GM19351 (cell line): ENCODE results near the gene CAB39L.
"Not testable (repeated sequence)": the region's sequence is repeated elsewhere in the genome, so short reads cannot be mapped to it uniquely, and the experiment has no call there.

Source experiments
- ATAC-seq: cut with Tn5 transposase; IDR thresholded peaks from one replicate; pipeline ENCODE4 v1.9.1; 2021; ENCODE audit warnings: mild to moderate bottlenecking, moderate library complexity; ENCODE audit not compliant: unreplicated experiment

The CAB39L gene

DNA sequence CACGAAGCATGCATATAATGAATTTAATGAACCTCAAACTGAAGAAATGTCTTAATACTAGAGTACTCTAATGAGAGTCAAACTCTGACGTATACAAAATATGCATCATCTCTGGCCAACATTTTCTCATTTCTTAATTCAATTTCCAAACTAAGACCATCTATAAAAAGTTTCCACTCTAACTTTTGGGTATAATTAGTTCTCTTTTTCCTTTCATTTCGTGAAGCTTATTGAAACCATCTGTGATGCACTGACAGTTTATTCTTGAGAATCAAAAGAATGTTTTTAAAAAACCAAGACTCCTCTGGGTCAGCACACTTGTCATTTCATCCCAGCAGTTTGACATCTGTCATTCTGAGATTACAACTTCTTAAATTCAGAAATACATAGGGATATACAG, 90.0 kb downstream of the CAB39L start:
- ATAC-seq, result no peak

DNA sequence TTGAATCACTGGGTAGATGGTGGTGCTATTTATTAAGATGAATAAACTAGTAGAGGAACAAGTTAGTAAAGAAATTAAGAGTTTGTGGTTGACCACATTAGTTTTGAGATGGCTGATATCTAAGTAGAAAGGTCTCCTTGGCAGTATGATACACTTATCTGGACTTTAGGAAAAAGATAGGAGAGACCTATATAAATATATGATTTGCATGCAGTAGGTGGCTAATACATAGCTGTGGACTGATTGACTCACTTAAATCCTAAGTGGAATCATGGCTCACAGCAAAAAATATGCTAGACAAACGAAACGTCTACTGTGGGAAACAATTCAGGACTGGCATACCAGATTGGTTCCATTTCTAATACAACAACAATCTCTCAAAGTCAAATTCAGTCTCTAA, 92.0 kb downstream of the CAB39L start:
- no peak for ATAC-seq

DNA sequence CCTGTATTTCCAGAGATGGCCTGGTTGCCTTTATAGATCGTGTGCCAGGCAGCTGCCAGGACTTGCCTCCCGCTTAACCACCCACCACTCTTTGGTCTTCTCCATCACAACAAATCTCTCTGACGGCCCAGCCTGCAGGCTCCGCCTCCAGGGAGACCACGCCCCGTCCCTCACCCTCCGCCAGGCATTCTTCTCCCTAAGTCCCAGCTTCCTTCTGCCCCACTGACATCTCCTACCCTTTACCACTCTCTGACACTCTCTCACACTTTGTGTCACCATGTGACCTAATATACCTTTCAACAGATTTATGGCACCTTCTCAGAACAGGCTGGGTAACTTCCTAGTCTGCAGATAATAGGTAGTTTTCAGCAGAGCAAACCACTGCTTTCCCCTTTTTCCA, 95.1 kb downstream of the CAB39L start:
- no peak for ATAC-seq

DNA sequence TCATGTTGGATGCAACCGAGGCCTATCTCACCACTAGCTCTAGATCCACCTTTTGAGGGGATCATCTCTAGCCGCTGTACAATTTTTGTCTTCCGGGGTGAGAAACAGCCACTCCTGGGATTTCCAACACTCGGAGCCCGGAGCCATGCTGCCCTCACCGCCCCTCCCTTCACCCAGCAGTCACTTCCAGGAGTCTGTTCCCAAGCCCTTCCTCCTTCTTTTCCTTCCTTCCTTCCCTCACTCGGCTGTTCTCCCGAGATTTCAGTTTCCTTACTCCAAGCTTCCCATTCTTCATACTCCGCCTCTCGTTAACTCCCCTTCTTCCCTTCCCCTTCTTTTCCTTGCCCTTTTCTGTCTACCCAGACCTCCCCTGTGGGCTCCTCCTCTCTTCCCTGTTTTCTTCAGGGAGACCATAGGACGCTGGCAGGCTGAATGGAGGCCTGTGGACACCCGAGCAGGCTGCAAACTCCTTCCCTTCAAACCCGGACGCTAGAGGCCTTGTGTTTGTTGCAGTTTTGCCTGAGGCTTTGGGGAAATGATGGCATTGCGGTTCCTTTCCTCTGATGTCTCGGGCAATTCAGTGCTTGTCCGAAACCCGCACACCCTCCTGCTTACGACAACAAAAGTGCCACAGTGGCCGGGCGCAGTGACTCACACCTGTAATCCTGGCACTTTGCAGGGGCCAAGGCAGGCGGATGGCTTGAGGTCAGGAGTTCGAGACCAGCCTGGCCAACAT, 96.0 kb downstream of the CAB39L start:
- no peak for ATAC-seq

DNA sequence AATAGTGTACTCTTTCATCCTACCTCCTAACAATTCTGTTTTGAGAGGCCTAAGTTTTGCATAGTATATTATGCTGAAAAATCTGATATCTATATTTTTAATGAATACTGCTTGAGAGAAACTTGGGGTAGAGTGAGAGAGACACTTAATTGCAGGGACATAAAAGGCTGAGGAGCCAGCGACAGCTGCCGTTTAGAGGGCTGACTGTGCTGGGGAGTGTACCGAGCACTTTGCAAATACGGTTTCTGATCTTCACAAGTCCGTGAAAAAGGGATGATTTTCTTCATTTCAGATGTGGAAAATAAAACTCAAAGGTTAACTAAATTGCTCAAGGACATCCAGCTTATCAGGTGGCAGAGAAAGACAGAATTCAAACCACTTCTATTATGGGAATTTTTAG, 97.4 kb downstream of the CAB39L start:
- ATAC-seq, result no peak

DNA sequence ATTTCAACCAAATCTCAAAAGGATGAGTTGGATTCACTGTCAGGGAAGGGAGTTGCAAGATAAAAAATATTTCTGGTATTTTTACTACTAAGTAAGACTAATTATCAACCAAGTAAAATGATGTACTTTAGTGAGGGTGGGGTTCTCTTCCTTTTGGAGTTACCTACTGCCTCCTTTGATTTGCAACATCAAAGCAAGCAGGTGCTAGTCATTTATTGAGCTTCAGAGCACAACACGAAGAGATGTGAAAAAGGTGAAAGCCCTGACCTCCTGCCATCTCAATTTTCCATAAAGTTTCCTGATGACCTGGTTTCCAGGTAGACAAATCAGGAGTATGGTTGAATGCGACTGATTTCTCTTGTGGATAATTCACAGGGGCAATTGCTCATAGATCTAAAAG, 100.1 kb downstream of the CAB39L start:
- ATAC-seq, result no peak

DNA sequence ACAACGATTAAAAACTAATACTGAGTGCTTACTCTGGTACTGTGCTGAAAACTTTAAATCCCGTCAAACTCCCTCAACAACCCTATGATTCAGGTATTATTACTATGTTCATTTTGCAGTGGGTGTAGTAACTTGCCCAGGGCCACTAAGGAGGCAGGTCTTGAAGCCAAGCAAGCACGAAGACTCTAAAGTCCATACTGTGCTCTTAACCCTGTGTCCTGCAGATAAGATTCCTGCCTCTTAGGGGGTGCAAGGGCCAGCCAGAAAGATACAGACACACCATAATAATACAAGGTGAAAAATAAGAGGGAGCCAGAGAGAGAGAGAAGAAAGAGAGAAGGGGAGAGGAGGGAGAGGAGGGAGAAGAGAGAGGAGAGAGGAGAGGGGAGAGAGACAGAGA, 100.6 kb downstream of the CAB39L start:
- no peak for ATAC-seq

DNA sequence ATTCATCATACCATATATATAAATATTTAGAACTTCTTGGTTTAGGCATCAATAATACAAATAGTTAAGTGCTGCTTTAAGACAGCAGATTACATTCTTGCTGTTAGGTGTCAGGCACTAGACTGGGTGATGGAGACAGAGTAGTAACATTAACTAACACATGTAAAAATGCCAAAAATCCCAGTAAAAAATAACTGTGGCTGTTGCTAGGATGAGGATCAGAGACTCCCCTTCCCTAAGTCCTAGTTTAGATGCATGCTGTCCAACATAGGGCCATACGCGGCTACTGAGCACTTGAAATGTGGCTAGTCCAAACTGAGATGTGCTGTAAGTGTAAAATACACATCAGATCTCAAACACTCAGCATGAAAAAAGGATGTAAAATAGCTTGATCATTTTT, 101.4 kb downstream of the CAB39L start:
- no peak for ATAC-seq

DNA sequence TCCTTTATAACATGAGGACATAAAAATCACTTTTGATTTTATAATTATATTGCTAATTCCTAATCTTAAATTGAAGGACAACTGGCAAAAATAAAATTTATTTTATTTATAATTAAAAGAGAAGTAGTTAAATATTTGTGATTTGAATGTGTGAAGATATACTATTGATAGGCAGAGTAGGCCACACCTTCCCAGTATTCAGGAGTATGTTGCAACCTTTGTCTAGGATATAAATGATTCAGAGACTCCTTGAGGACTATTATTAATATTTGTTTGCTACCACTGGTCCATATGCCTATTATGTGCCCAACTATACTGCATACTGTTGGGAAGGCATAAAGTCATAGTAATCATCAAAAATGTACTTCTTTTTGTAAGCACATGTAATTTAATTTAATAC, 101.9 kb downstream of the CAB39L start:
- ATAC-seq, result no peak

DNA sequence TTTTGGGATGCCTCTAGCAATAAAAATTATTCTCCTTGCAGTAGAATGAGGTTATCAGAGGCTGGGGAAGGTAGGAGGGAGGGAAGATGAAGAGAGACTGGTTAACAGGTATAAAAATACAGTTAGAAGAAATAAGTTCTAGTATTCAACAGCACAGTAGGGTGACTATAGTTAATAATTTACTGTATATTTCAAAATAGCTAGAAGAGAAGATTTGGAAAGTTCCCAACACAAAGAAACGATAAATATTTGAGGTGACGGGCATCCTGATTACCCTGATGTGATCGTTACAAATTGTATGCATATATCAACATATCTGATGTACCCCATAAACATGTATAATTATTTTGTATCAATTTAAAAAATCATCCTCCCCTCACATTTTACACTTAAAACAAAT, 102.3 kb downstream of the CAB39L start:
- no peak for ATAC-seq

DNA sequence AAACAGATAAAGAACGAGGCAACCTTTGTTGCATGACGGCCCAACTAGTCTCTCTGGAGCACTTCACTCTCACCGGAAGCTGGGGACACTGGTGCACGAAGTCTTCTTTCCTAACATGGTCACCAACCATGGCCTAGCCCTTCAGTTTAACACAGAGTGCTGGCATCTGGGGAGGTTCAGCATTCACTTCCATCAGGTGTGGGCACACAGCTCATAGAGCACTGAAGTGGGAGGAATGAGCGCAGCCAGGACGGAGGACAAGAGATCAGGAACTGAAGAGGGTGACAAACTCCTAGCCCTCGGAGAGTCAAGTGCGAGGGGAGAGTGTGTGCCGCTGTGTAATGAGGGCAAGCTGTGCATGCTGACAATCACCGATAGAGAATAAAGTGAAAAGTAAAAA, 103.7 kb downstream of the CAB39L start:
- no peak for ATAC-seq

DNA sequence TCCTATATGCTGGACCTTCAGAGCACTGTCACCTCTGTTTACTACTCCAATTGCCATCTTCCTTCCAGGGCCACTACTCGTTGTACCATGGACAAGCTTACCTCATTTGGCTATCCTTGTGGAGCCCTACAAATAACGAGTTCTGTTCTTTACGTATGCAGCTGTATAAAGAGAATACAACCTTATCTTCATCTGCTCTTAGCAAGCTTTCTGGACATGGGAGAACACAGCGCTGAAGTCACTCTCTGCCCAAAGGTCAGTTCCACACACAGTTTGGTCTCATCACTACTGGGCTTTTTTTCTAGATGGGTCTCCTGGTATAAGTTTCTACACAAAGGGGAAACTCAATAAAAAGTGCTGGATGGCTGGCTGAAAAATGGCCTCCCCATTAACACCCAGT, 107.2 kb downstream of the CAB39L start:
- no peak for ATAC-seq

DNA sequence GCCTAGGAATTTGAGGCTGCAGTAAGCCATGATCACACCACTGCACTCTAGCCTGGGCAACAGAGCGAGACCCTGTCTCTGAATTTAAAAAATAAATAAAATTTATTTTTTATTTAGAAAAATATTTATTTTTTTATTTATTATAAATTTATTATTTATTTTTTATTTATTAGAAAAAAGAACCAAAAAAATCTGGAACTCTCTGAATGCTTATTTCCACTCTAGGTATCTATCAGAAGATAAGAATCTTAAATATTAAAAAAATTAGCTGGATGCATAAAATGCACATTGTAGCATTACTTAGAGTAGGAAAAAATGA, 113.4 kb downstream of the CAB39L start:
- ATAC-seq, result no peak

DNA sequence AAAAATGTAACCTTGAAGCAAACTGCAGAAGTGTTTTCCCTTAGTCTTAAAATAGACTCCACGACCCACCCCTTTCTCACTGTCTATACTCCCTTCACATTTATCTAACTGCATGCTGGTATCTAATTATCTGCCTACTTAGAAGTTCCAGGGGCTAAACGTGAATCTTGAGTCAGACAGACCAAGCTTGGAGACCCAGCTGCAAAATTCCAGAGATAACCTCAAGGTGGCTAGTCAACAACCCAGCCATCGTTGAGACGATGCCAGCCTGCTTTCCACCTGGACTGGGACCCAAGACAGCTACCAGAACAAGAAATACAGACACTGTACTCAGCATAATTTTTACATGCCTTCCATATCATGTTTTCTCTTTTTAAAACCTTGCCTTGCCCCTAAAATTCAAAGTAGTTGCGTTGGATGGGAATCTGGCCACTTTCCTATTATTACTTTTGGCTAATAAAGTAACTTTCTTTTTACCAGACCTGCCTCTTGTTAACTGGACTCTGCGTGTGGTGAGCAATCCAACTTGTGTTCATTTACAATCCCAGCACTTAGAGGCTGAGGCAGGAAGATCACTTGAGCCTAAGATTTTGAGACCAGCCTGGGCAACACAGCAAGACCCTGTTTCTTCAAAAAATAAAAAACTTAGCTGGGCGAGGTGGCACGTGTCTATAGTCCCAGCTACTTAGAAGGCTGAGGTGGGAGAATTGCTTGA, 113.9 kb downstream of the CAB39L start:
- no peak for ATAC-seq

DNA sequence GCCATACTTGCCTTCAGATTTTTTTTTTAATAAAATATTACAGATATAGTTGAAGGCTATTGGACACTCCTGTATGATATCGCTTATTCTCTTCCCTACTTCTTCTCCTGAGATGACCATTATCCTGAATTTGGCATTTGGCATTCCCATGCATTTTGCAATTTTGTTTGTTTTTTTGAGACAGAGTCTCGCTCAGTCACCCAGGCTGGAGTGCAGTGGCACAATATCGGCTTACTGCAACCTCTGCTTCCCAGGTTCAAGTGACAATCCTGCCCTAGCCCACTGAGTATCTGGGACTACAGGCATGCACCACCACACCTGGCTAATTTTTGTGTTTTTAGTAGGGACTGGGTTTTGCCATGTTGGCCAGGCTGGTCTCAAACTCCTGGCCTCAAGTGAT, 116.7 kb downstream of the CAB39L start:
- not testable (repeated sequence) for ATAC-seq

DNA sequence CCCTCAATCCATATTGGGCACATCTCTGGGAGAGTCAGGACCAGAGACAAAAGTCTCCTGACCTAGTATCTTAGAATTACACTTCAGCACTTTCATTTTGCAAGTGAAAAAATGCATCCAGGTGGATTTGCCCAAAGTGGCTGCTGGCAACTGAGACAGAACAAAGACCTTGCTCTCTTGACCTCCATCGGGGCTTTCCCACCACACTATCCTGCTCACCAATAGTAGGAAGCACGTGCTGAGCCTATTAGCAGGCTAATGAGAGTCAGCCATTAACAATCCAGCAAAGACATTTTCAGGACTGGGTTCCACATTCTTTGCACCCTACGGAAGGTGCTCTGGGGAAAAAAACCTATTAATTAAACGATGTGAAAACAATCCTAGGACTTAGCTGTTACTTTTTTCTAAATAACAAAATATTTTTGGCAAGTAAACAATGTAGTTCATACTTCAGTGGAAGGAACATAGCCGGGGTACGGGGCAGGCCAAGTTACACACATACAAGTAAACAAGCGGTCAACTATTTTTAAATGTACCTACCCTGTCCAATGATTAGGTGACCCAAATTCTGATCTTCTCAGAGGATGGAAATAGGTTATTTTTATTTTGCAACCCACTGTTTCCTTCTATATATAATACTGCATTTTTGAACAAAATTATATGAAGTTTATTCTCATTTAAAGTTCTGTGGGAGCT, 117.5 kb downstream of the CAB39L start:
- no peak for ATAC-seq

DNA sequence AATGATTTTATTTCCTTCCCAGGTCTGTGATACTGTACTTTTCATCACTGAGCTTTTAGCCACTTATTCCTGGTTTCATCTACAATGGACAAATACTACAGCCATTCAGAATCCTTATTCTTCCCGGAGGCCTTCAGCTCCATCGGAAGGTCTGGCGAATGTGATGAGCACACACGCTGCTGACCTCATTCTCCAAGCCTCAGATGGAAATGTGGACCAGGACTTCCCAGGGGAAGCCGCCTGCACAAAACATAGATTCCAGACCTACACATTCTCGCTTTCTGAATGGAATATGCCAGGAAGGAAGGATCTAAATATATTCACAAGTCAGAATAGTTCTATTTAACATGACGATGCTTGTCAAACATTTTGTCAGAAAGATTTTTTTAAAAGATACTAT, 120.5 kb downstream of the CAB39L start:
- no peak for ATAC-seq

DNA sequence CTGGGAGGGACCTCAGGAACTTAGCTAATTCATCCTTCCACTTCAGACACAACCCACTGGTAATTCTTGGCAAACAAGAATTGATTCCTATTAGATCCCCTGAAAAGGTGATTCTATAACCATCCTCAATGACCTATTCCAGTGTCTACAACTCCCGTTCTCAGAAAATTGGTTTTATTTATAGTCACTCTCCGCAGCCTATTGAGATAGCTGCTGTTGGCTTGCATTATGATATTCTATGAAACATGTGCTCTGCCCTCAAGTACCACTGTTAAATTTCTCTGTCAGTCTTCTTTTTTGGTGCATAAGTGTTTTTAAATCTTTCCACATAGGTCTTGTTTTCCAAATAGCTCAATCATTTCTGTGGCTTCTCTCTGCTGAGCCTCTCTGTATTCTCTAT, 121.2 kb downstream of the CAB39L start:
- ATAC-seq, result no peak

DNA sequence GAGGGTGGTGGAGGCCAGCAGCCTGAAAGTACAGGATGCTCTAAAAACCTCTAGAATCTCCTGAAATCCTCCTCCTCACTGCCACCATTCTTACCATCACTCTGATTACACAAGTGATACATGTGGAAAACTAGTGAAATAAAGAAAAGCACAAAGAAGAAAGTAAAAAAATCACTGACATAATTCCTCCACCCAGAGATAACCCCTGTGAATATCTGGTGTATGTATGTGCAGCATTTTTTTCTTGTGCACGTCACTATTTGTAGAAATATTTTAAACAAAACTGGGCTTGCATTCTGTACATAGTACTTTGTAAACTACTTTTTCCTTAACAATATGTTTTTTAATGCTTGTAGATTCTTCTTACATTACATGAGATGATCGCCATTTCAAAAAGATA, 122.9 kb downstream of the CAB39L start:
- no peak for ATAC-seq

DNA sequence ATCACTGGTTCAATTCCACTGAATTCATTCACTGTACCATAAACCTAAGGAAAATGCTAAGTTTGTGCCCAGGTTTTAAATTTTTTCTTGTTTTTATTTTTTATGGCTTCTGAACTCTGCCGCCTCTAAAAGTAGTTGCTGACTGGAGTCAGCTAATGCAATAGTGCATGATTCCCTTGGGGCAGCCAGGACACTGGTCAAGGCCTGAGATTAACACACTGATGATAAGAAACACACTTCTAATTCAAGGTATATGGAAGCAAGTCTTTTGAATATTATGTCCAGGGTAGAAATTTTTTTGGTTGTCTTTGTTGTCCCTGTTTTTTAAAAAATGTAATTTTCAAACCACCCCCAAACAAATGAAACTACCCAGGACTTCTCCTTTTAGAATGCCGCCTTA, 123.9 kb downstream of the CAB39L start:
- no peak for ATAC-seq

DNA sequence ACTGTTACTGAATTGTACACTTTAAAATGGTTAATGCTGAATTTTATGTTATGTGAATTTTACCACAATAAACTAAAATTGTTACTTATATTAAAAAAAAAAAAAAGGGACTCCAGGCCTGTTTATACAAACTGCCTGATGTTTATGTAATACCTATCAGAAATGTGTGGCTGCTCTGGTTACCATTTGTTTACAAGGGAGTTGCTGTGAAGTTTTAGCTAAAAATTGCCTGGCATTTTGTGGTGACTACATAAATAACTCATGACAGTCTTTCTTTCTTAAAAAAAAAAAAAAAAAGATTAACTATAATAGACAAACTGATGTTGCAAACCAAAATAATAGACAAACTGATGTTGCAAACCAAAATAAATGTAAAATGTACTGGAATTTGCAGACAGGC, 124.3 kb downstream of the CAB39L start:
- ATAC-seq, result no peak

DNA sequence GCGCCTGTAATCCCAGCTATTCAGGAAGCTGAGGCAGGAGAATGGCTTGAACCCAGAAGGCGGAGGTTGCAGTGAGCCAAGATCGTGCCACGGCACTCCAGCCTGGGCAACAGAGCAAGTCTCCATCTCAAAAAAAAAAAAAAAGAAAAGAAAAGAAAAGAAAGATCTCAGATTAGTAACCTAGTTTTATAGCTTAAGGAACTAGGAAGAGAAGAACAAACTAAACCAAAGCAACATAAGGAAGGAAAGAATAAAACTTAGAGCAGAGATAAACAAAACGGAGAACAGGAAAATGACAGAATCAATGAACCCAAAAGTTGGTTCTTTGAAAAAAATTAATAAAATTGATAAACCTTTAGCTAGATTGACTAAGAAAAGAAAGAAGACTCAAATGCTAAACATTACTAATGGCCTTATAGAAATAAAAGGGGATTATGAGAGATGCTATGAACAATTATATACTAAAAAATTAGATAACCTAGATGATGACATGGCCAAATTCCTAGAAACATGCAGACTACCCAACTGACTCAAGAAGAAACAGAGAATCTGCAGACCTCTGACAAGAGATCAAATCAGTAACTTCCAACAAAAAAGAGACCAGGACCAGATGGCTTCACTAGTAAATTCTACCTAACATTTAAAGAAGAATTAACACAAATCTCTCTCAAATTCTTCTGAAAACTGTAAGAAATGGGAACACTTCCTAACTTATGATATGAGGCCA, 127.9 kb downstream of the CAB39L start:
- no peak for ATAC-seq
